GM06990 (cell line): Measurements from ENCODE around the gene TTLL4.

Experiments used
- DNase-seq: peaks from one replicate; pipeline ENCODE4 v3.0.0-alpha.2; 2011; ENCODE audit not compliant: insufficient read length; ENCODE audit errors: extremely low read depth
- H3K27me3 ChIP-seq: replicated peaks from 2 replicates; pipeline ENCODE4 v1.6.0; 2011; ENCODE audit warnings: low read length; ENCODE audit not compliant: control insufficient read depth, insufficient read depth
- H3K36me3 ChIP-seq: 2 replicates; pipeline ENCODE4 v1.5.1; 2011; ENCODE audit warnings: low read length; ENCODE audit not compliant: control insufficient read depth, insufficient read depth
- H3K4me3 ChIP-seq: replicated peaks from 2 replicates; pipeline ENCODE4 v1.5.1; 2011; ENCODE audit warnings: low read depth, mild to moderate bottlenecking, control low read depth, low read length
- CTCF ChIP-seq: IDR thresholded peaks from 2 replicates; pipeline ENCODE4 v1.5.1; 2011; ENCODE audit warnings: low read length, control low read depth, mild to moderate bottlenecking, inconsistent platforms; ENCODE audit not compliant: insufficient read depth, poor library complexity, severe bottlenecking

The TTLL4 gene

GRCh38 chr2:218798767-218799504, 88.3 kb downstream of the TTLL4 start:
- TF ChIP-seq CTCF: no peak
- Histone ChIP-seq H3K27me3 (no peaks in the 10 kb centered on the region; the same call in 1 of the 2 replicates), H3K4me3 (no peak overlapping the region), H3K36me3 (no peaks in the 10 kb centered on the region)
- no peak for DNase-seq

- DNase-seq: no peak
- no peak for TF ChIP-seq CTCF
- Histone ChIP-seq H3K4me3 (no peak overlapping the region), H3K36me3 (no peaks in the 10 kb centered on the region), H3K27me3 (no peaks in the 10 kb centered on the region)
Observed at GRCh38 chr2:218799990-218800389, 89.4 kb downstream of the TTLL4 start.

GRCh38 chr2:218802386-218802994, 91.9 kb downstream of the TTLL4 start:
- H3K4me3 ChIP-seq: no peak overlapping the region
- no peak for DNase-seq
- no peaks in the 10 kb centered on the region for H3K27me3 ChIP-seq
- no peak for TF ChIP-seq CTCF
- H3K36me3 ChIP-seq: no peaks in the 10 kb centered on the region

GRCh38 chr2:218804817-218805216, 94.2 kb downstream of the TTLL4 start:
- H3K4me3 ChIP-seq: no peak overlapping the region
- H3K27me3 ChIP-seq: no peaks in the 10 kb centered on the region
- no peak for TF ChIP-seq CTCF
- H3K36me3 ChIP-seq: no peaks in the 10 kb centered on the region
- no peak for DNase-seq
